ENCODE measurements around the gene DEFB129.

DEFB129 gene

GRCh38 chr20:208942-209566 is 18.0 kb upstream of the DEFB129 start:
- Histone ChIP-seq H3K4me3 (ENCODE audit: insufficient read length, low read depth) (no peak overlapping the region), H3K36me3 (ENCODE audit: insufficient read depth, insufficient read length, low read length) (no peaks in the 10 kb centered on the region), H3K9me3 (ENCODE audit: insufficient read depth, low read length) (no peaks in the 10 kb centered on the region), H3K9ac (ENCODE audit: insufficient read length, low read depth) (no peak overlapping the region), H3K4me1 (ENCODE audit: insufficient read depth, insufficient read length) (no peaks in the 10 kb centered on the region), H3K27me3 (ENCODE audit: insufficient read depth, insufficient read length) (no peaks in the 10 kb centered on the region)
- TF ChIP-seq YY1 (IDR thresholded peaks at IDR 0.05; ENCODE audit: insufficient read depth, insufficient read length): no peak
- TF ChIP-seq ZNF274 (IDR thresholded peaks at IDR 0.05; ENCODE audit: low read depth, low read length): no peak
- no peak for TF ChIP-seq SUZ12 (IDR thresholded peaks at IDR 0.05; ENCODE audit: extremely low read depth, insufficient read depth, insufficient read length)
- DNase-seq (ENCODE audit: low read depth, low spot score): peak; percentile 6

GRCh38 chr20:210809-211502 is 16.1 kb upstream of the DEFB129 start:
- no peak overlapping the region for H3K9ac ChIP-seq (ENCODE audit: insufficient read length, low read depth)
- H3K9me3 ChIP-seq (ENCODE audit: insufficient read depth, low read length): no peaks in the 10 kb centered on the region
- no peaks in the 10 kb centered on the region for H3K27me3 ChIP-seq (ENCODE audit: insufficient read depth, insufficient read length)
- H3K4me1 ChIP-seq (ENCODE audit: insufficient read depth, insufficient read length): no peaks in the 10 kb centered on the region
- no peak overlapping the region for H3K4me3 ChIP-seq (ENCODE audit: insufficient read length, low read depth)
- H3K36me3 ChIP-seq (ENCODE audit: insufficient read depth, insufficient read length, low read length): no peaks in the 10 kb centered on the region
- DNase-seq (ENCODE audit: low read depth, low spot score): no peak
- TF ChIP-seq ZNF274 (IDR thresholded peaks at IDR 0.05; ENCODE audit: low read depth, low read length) (no peak), YY1 (IDR thresholded peaks at IDR 0.05; ENCODE audit: insufficient read depth, insufficient read length) (no peak)

DNA sequence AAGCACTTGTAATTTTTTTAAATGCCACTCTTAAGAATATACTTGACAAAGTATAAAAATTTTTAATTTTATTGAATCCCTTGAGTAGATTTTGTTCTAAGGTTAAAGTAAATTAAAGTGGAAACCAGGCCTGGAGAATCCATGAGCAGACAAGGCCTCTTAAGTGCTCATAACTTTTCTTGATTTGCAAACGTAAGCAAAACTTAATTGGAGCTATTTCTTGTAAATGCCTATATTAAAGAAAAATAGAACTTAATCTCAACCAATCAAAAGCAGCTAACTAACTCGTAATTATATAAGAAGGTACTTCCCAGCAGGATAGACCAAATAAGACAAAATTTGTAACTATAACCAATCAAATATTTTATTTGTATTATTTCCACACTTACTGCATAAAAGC is 12.7 kb upstream of the DEFB129 start:
- TF ChIP-seq SUZ12 (IDR thresholded peaks at IDR 0.05; ENCODE audit: extremely low read depth, insufficient read depth, insufficient read length) (no peak), YY1 (IDR thresholded peaks at IDR 0.05; ENCODE audit: insufficient read depth, insufficient read length) (no peak), ZNF274 (IDR thresholded peaks at IDR 0.05; ENCODE audit: low read depth, low read length) (no peak)
- no peak for DNase-seq (ENCODE audit: low read depth, low spot score)

DNA sequence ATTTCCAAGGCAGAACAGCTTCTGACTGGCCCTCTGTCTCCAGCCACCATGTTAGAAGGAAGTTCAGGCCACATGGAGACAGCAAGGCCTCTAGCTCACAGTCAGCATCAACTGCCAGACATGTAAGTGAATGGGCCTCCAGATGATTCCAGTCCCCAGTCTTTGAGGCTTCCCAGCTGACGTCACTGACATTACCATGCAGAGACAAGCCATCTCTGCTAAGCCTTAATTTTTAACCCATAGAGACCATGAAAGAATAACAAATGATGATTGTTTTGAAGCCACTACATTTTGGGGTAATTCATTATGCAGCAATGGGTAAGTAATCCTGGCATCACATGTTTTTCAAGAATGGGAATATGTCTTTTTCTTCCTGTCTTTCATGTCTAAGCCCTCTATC is 11.3 kb upstream of the DEFB129 start:
- no peaks in the 10 kb centered on the region for H3K4me1 ChIP-seq (ENCODE audit: insufficient read depth, insufficient read length)
- DNase-seq (ENCODE audit: low read depth, low spot score): no peak
- H3K36me3 ChIP-seq (ENCODE audit: insufficient read depth, insufficient read length, low read length): no peaks in the 10 kb centered on the region
- H3K9me3 ChIP-seq (ENCODE audit: insufficient read depth, low read length): no peaks in the 10 kb centered on the region
- H3K4me3 ChIP-seq (ENCODE audit: insufficient read length, low read depth): no peak overlapping the region
- H3K9ac ChIP-seq (ENCODE audit: insufficient read length, low read depth): no peak overlapping the region
- TF ChIP-seq ZNF274 (IDR thresholded peaks at IDR 0.05; ENCODE audit: low read depth, low read length): no peak
- no peak for TF ChIP-seq YY1 (IDR thresholded peaks at IDR 0.05; ENCODE audit: insufficient read depth, insufficient read length)
- TF ChIP-seq SUZ12 (IDR thresholded peaks at IDR 0.05; ENCODE audit: extremely low read depth, insufficient read depth, insufficient read length): no peak
- no peaks in the 10 kb centered on the region for H3K27me3 ChIP-seq (ENCODE audit: insufficient read depth, insufficient read length)

More for the DNA sequence above, 12.7 kb upstream of the DEFB129 start:
- Histone ChIP-seq H3K27me3 (ENCODE audit: insufficient read depth, insufficient read length) (no peaks in the 10 kb centered on the region), H3K36me3 (ENCODE audit: insufficient read depth, insufficient read length, low read length) (no peaks in the 10 kb centered on the region), H3K4me1 (ENCODE audit: insufficient read depth, insufficient read length) (no peaks in the 10 kb centered on the region), H3K4me3 (ENCODE audit: insufficient read length, low read depth) (no peak overlapping the region), H3K9me3 (ENCODE audit: insufficient read depth, low read length) (no peaks in the 10 kb centered on the region), H3K9ac (ENCODE audit: insufficient read length, low read depth) (no peak overlapping the region)

DNA sequence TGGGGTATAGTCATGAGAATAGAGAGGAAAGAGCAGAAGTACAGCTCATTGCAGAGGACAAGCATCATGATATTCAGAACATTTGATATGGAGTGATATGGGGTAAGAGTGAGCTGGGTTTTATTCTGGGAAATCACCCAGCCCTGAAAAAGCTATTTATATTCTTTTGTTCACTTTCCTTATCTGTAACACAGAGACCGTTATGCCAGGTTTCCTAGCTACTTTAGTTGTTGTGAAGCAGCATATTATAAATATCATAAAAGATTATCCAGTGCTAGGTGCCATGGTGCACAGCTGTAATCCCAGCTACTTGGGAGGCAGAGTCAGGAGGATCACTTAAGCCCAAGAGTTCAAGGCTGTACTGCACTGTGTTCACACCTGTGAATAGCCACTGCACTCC is 9.8 kb upstream of the DEFB129 start:
- H3K36me3 ChIP-seq (ENCODE audit: insufficient read depth, insufficient read length, low read length): no peaks in the 10 kb centered on the region
- peaks cover 4% of the 10 kb centered on the region for H3K27me3 ChIP-seq (ENCODE audit: insufficient read depth, insufficient read length)
- H3K4me3 ChIP-seq (ENCODE audit: insufficient read length, low read depth): no peak overlapping the region
- TF ChIP-seq YY1 (IDR thresholded peaks at IDR 0.05; ENCODE audit: insufficient read depth, insufficient read length) (no peak), ZNF274 (IDR thresholded peaks at IDR 0.05; ENCODE audit: low read depth, low read length) (no peak), SUZ12 (IDR thresholded peaks at IDR 0.05; ENCODE audit: extremely low read depth, insufficient read depth, insufficient read length) (no peak)
- no peak overlapping the region for H3K9ac ChIP-seq (ENCODE audit: insufficient read length, low read depth)
- H3K4me1 ChIP-seq (ENCODE audit: insufficient read depth, insufficient read length): no peaks in the 10 kb centered on the region
- H3K9me3 ChIP-seq (ENCODE audit: insufficient read depth, low read length): no peaks in the 10 kb centered on the region
- no peak for DNase-seq (ENCODE audit: low read depth, low spot score)

- H3K36me3 ChIP-seq (ENCODE audit: insufficient read depth, insufficient read length, low read length): no peaks in the 10 kb centered on the region
- peaks cover 4% of the 10 kb centered on the region for H3K27me3 ChIP-seq (ENCODE audit: insufficient read depth, insufficient read length)
- no peaks in the 10 kb centered on the region for H3K9me3 ChIP-seq (ENCODE audit: insufficient read depth, low read length)
- no peaks in the 10 kb centered on the region for H3K4me1 ChIP-seq (ENCODE audit: insufficient read depth, insufficient read length)
- TF ChIP-seq SUZ12 (IDR thresholded peaks at IDR 0.05; ENCODE audit: extremely low read depth, insufficient read depth, insufficient read length) (no peak), ZNF274 (IDR thresholded peaks at IDR 0.05; ENCODE audit: low read depth, low read length) (no peak; the same call in 1 of the 2 replicates), YY1 (IDR thresholded peaks at IDR 0.05; ENCODE audit: insufficient read depth, insufficient read length) (no peak)
- no peak overlapping the region for H3K9ac ChIP-seq (ENCODE audit: insufficient read length, low read depth)
- H3K4me3 ChIP-seq (ENCODE audit: insufficient read length, low read depth): no peak overlapping the region
- DNase-seq (ENCODE audit: low read depth, low spot score): peak; percentile 35
Measured at GRCh38 chr20:219290-220115, 7.6 kb upstream of the DEFB129 start.
